Measurements from ENCODE around the gene VWDE. TPM values are rescaled to one million over a fixed set of nuclear protein-coding genes. Genes with fewer than 3 reads are reported as not detected.

VWDE gene
- total RNA-seq, 1 donor from 2014 or later = 9.8 TPM

DNA sequence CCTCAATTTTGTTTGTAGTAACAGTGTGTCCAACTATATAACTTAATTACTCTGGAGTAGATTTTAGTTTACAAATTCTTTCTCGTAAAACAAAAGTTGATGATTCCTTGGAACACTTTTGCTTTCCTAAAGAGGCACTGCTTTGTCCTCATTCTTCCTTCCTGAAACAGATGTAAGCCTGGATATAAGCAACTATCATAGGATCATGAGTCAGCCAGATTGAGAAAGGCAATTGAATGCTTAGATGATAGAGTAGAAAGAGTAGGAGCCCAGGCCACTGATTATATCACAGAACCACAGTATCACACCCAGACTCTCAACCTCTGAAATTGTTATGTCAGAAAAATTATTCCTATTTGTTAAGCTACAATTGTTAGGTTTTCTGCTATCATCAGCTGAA is 122.6 kb downstream of the VWDE start:
- H3K27ac Mint-ChIP-seq = no peak overlapping the region

More for the DNA sequence above, 122.6 kb downstream of the VWDE start:
- Histone ChIP-seq H3K4me1 (peaks cover 4% of the 10 kb centered on the region), H3K79me2 (ENCODE audit: low read depth) (no peaks in the 10 kb centered on the region), H3K4me2 (no peak overlapping the region), H3K27ac (no peak overlapping the region), H2AFZ (replicated peaks) (no peak overlapping the region), H4K20me1 (ENCODE audit: low read depth) (no peaks in the 10 kb centered on the region), H3F3A (ENCODE audit: low read depth) (no peaks in the 10 kb centered on the region), H3K27me3 (no peaks in the 10 kb centered on the region), H3K9ac (no peak overlapping the region), H3K36me3 (no peaks in the 10 kb centered on the region), H3K9me3 (ENCODE audit: low read depth) (no peaks in the 10 kb centered on the region), H3K4me3 (no peak overlapping the region)
- no peaks in the 10 kb centered on the region for H3K27me3 Mint-ChIP-seq (ENCODE audit: insufficient read depth, low read depth)
- DNase-seq (ENCODE audit: low spot score) = no peak
- H3K36me3 Mint-ChIP-seq = no peaks in the 10 kb centered on the region
- TF ChIP-seq EZH2phosphoT487 (IDR thresholded peaks at IDR 0.05) = no peak
- TF ChIP-seq, protein P1, sequence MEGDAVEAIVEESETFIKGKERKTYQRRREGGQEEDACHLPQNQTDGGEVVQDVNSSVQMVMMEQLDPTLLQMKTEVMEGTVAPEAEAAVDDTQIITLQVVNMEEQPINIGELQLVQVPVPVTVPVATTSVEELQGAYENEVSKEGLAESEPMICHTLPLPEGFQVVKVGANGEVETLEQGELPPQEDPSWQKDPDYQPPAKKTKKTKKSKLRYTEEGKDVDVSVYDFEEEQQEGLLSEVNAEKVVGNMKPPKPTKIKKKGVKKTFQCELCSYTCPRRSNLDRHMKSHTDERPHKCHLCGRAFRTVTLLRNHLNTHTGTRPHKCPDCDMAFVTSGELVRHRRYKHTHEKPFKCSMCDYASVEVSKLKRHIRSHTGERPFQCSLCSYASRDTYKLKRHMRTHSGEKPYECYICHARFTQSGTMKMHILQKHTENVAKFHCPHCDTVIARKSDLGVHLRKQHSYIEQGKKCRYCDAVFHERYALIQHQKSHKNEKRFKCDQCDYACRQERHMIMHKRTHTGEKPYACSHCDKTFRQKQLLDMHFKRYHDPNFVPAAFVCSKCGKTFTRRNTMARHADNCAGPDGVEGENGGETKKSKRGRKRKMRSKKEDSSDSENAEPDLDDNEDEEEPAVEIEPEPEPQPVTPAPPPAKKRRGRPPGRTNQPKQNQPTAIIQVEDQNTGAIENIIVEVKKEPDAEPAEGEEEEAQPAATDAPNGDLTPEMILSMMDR (IDR thresholded peaks at IDR 0.05) = no peak
- TF ChIP-seq EZH2 (IDR thresholded peaks at IDR 0.05) = no peak
- no peaks in the 10 kb centered on the region for H3K4me1 Mint-ChIP-seq
- H3K4me3 Mint-ChIP-seq = no peak overlapping the region
- peaks cover 2% of the 10 kb centered on the region for H3K9me3 Mint-ChIP-seq

Other genes with a start within 250 kb of the VWDE start
- 57.4 and 96.5 TPM in 2 replicates for gene TMEM106B, start 192.6 kb downstream of the VWDE start, total RNA-seq (ENCODE audit: low replicate concordance)
- not detected in 2 replicates for gene SCIN, start 166.9 kb upstream of the VWDE start, total RNA-seq (ENCODE audit: low replicate concordance)

Data from neural progenitor cell (in vitro differentiated cells).